Measurements from ENCODE around the gene DNASE1L3. TPM values are rescaled to one million over a fixed set of nuclear protein-coding genes. Genes with fewer than 3 reads are reported as not detected.
"Not testable (repeated sequence)": the region's sequence is repeated elsewhere in the genome, so short reads cannot be mapped to it uniquely, and the experiment has no call there.

DNASE1L3 gene
- polyA plus RNA-seq, 1 donor: 56.2 TPM

DNA sequence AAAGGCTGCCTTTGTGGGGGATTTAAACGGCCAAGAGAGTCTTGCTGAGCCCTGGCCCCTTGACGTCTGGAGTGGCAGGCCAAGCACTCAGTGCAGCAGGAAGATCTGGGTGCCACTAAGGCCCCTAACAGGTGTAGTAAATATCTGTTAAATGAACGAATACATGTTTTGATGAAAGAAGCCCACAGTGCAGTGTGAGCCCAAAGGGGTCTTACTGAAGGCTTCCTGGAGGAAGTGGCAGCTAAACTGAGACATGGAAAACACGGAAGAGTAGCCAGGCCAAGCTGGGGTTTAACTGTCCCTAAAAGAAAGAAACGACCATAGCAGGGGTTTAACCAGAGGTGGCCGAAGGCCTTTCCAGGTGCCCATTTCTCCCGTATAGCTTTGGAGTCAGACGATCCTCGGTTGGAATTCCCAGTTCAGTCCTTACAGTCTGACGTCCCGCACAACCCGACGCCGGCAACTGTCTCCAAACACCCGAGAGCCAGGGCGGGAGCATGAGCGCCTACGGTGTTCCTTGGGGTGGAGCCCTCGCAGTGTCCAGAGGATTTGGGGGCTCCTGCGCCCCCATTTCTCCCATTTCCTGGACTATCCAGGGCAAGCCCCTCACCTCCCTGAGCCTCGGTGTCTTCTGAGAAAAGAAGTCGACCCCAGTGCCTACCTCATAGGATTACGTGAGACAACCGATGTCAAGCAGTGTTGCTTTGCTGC lies 25.9 kb upstream of the DNASE1L3 start:
- no peaks in the 10 kb centered on the region for H3K36me3 ChIP-seq (ENCODE audit: control insufficient read depth, insufficient read depth, low read length)
- peaks cover 19% of the 10 kb centered on the region for H3K4me1 ChIP-seq (ENCODE audit: control insufficient read depth, insufficient read depth, low read length)
- DNase-seq: no peak
- no peaks in the 10 kb centered on the region for H3K9me3 ChIP-seq (ENCODE audit: control insufficient read depth, low read depth, low read length)
- no peaks in the 10 kb centered on the region for H3K27me3 ChIP-seq (ENCODE audit: control insufficient read depth, insufficient read depth, low read length)
- peak overlapping the region; percentile 32 for H3K27ac ChIP-seq (ENCODE audit: low read length)
- no CpG with 5 or more reads among the region's 24 CpGs for WGBS (ENCODE audit: insufficient coverage, low lambda C conversion rate)
- H3K4me3 ChIP-seq (ENCODE audit: low read length): peak overlapping the region; percentile 82

- no peaks in the 10 kb centered on the region for H3K9me3 ChIP-seq (ENCODE audit: control insufficient read depth, low read depth, low read length)
- no peak overlapping the region for H3K27ac ChIP-seq (ENCODE audit: low read length)
- H3K27me3 ChIP-seq (ENCODE audit: control insufficient read depth, insufficient read depth, low read length): no peaks in the 10 kb centered on the region
- peaks cover 19% of the 10 kb centered on the region for H3K4me1 ChIP-seq (ENCODE audit: control insufficient read depth, insufficient read depth, low read length)
- H3K4me3 ChIP-seq (ENCODE audit: low read length): no peak overlapping the region
- DNase-seq: no peak
- no peaks in the 10 kb centered on the region for H3K36me3 ChIP-seq (ENCODE audit: control insufficient read depth, insufficient read depth, low read length)
- WGBS (ENCODE audit: insufficient coverage, low lambda C conversion rate): no CpG with 5 or more reads among the region's 4 CpGs
Measured at GRCh38 chr3:58235970-58236369, 25.2 kb upstream of the DNASE1L3 start.

GRCh38 chr3:58234516-58234931 lies 23.8 kb upstream of the DNASE1L3 start:
- Histone ChIP-seq H3K36me3 (ENCODE audit: control insufficient read depth, insufficient read depth, low read length) (no peaks in the 10 kb centered on the region), H3K4me1 (ENCODE audit: control insufficient read depth, insufficient read depth, low read length) (peaks cover 19% of the 10 kb centered on the region), H3K27me3 (ENCODE audit: control insufficient read depth, insufficient read depth, low read length) (no peaks in the 10 kb centered on the region), H3K4me3 (ENCODE audit: low read length) (no peak overlapping the region), H3K9me3 (ENCODE audit: control insufficient read depth, low read depth, low read length) (no peaks in the 10 kb centered on the region), H3K27ac (ENCODE audit: low read length) (no peak overlapping the region)
- 0% methylated on average over 1 of the region's 4 CpGs for WGBS (ENCODE audit: insufficient coverage, low lambda C conversion rate)
- DNase-seq: peak in 1 of 2 donors; percentile 31

GRCh38 chr3:58231666-58232065 lies 20.9 kb upstream of the DNASE1L3 start:
- WGBS (ENCODE audit: insufficient coverage, low lambda C conversion rate): 61% methylated on average over 2 of the region's 2 CpGs
- H3K27ac ChIP-seq (ENCODE audit: low read length): no peak overlapping the region
- H3K4me3 ChIP-seq (ENCODE audit: low read length): no peak overlapping the region
- no peak for DNase-seq
- H3K9me3 ChIP-seq (ENCODE audit: control insufficient read depth, low read depth, low read length): no peaks in the 10 kb centered on the region
- H3K36me3 ChIP-seq (ENCODE audit: control insufficient read depth, insufficient read depth, low read length): no peaks in the 10 kb centered on the region
- H3K4me1 ChIP-seq (ENCODE audit: control insufficient read depth, insufficient read depth, low read length): peaks cover 9% of the 10 kb centered on the region
- no peaks in the 10 kb centered on the region for H3K27me3 ChIP-seq (ENCODE audit: control insufficient read depth, insufficient read depth, low read length)

- peaks cover 3% of the 10 kb centered on the region for H3K4me1 ChIP-seq (ENCODE audit: control insufficient read depth, insufficient read depth, low read length)
- H3K4me3 ChIP-seq (ENCODE audit: low read length): no peak overlapping the region
- no peak overlapping the region for H3K27ac ChIP-seq (ENCODE audit: low read length)
- H3K9me3 ChIP-seq (ENCODE audit: control insufficient read depth, low read depth, low read length): no peaks in the 10 kb centered on the region
- H3K27me3 ChIP-seq (ENCODE audit: control insufficient read depth, insufficient read depth, low read length): no peaks in the 10 kb centered on the region
- no CpG with 5 or more reads among the region's 1 CpG for WGBS (ENCODE audit: insufficient coverage, low lambda C conversion rate)
- no peak for DNase-seq
- no peaks in the 10 kb centered on the region for H3K36me3 ChIP-seq (ENCODE audit: control insufficient read depth, insufficient read depth, low read length)
Measured at GRCh38 chr3:58230876-58231552, 20.2 kb upstream of the DNASE1L3 start.

DNA sequence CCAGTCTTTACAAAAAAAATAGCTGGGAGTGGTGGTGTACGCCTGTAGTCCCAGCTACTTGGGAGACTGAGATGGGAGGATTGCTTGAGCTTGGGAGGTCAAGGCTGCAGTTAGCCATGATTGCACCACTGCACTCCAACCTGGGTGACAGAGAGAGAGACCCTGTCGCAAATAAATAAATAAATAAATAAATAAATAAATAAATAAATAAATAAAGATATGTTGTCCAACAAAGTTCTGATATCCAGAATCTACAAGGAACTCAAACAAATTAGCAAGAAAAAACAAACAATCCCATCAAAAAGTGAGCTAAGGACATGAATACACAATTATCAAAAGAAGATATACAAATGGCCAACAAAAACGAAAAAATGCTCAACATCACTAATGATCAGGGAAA lies 17.2 kb upstream of the DNASE1L3 start:
- not testable (repeated sequence) for H3K27me3 ChIP-seq (ENCODE audit: control insufficient read depth, insufficient read depth, low read length); DNase-seq; H3K27ac ChIP-seq (ENCODE audit: low read length); H3K36me3 ChIP-seq (ENCODE audit: control insufficient read depth, insufficient read depth, low read length); H3K4me1 ChIP-seq (ENCODE audit: control insufficient read depth, insufficient read depth, low read length); H3K4me3 ChIP-seq (ENCODE audit: low read length); H3K9me3 ChIP-seq (ENCODE audit: control insufficient read depth, low read depth, low read length)
- no CpG with 5 or more reads among the region's 3 CpGs for WGBS (ENCODE audit: insufficient coverage, low lambda C conversion rate)

DNA sequence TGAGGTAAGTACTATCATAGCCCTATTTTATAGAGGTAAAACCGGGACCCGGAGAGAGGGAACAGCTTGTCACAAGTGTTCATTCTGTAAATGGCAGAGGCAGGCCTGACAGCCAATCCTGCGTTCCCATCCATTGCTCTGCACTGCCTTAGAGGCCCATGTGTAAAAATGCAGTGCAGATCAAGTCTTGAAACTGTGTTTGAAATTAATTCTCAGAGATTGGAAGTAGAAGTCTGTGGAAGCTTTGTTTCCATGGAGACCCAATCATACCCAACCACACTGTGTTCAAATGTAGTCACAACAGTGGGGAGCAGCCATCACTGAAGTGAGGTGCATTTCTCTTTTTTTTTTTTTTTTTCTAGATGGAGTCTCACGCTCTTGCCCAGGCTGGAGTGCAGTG lies 13.1 kb upstream of the DNASE1L3 start:
- Histone ChIP-seq H3K27ac (ENCODE audit: low read length) (no peak overlapping the region), H3K27me3 (ENCODE audit: control insufficient read depth, insufficient read depth, low read length) (no peaks in the 10 kb centered on the region), H3K36me3 (ENCODE audit: control insufficient read depth, insufficient read depth, low read length) (no peaks in the 10 kb centered on the region), H3K4me1 (ENCODE audit: control insufficient read depth, insufficient read depth, low read length) (peaks cover 5% of the 10 kb centered on the region), H3K9me3 (ENCODE audit: control insufficient read depth, low read depth, low read length) (no peaks in the 10 kb centered on the region), H3K4me3 (ENCODE audit: low read length) (no peak overlapping the region)
- DNase-seq: no peak
- WGBS (ENCODE audit: insufficient coverage, low lambda C conversion rate): no CpG with 5 or more reads among the region's 4 CpGs

GRCh38 chr3:58222161-58222724 lies 11.5 kb upstream of the DNASE1L3 start:
- Histone ChIP-seq H3K4me1 (ENCODE audit: control insufficient read depth, insufficient read depth, low read length) (peaks cover 7% of the 10 kb centered on the region), H3K36me3 (ENCODE audit: control insufficient read depth, insufficient read depth, low read length) (no peaks in the 10 kb centered on the region), H3K27ac (ENCODE audit: low read length) (no peak overlapping the region), H3K9me3 (ENCODE audit: control insufficient read depth, low read depth, low read length) (no peaks in the 10 kb centered on the region), H3K27me3 (ENCODE audit: control insufficient read depth, insufficient read depth, low read length) (no peaks in the 10 kb centered on the region), H3K4me3 (ENCODE audit: low read length) (no peak overlapping the region)
- 43% methylated on average over 2 of the region's 8 CpGs for WGBS (ENCODE audit: insufficient coverage, low lambda C conversion rate)
- DNase-seq: no peak

DNA sequence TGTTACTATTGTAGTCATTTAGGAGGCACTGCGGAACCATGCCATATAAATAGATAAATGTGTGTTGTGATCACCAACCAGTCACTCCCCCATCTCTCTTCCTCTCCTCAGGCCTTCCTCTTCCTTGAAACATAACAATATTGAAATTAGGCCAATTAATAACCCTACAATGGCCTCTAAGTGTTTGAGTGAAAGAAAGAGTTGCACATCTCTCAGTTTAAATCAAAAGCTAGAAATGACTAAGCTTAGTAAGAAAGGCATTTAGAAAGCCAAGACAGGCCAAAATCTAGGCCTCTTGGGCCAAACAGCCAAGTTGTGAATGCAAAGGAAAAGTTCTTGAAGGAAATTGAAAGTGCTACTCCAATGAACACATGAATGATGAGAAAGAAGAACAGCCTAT lies 8.1 kb upstream of the DNASE1L3 start:
- no peaks in the 10 kb centered on the region for H3K36me3 ChIP-seq (ENCODE audit: control insufficient read depth, insufficient read depth, low read length)
- peaks cover 13% of the 10 kb centered on the region for H3K4me1 ChIP-seq (ENCODE audit: control insufficient read depth, insufficient read depth, low read length)
- no peak for DNase-seq
- no peaks in the 10 kb centered on the region for H3K9me3 ChIP-seq (ENCODE audit: control insufficient read depth, low read depth, low read length)
- H3K4me3 ChIP-seq (ENCODE audit: low read length): no peak overlapping the region
- H3K27me3 ChIP-seq (ENCODE audit: control insufficient read depth, insufficient read depth, low read length): no peaks in the 10 kb centered on the region
- no peak overlapping the region for H3K27ac ChIP-seq (ENCODE audit: low read length)
- no CpG with 5 or more reads among the region's 1 CpG for WGBS (ENCODE audit: insufficient coverage, low lambda C conversion rate)

GRCh38 chr3:58217209-58217811 lies 6.5 kb upstream of the DNASE1L3 start:
- WGBS (ENCODE audit: insufficient coverage, low lambda C conversion rate): 51% methylated on average over 3 of the region's 15 CpGs
- H3K27ac ChIP-seq (ENCODE audit: low read length): no peak overlapping the region
- H3K4me1 ChIP-seq (ENCODE audit: control insufficient read depth, insufficient read depth, low read length): peaks cover 13% of the 10 kb centered on the region
- H3K36me3 ChIP-seq (ENCODE audit: control insufficient read depth, insufficient read depth, low read length): no peaks in the 10 kb centered on the region
- no peak overlapping the region for H3K4me3 ChIP-seq (ENCODE audit: low read length)
- peak; percentile 68 to 73 for DNase-seq
- no peaks in the 10 kb centered on the region for H3K27me3 ChIP-seq (ENCODE audit: control insufficient read depth, insufficient read depth, low read length)
- no peaks in the 10 kb centered on the region for H3K9me3 ChIP-seq (ENCODE audit: control insufficient read depth, low read depth, low read length)

All from large intestine (tissue), 3 donors.